Aorta (tissue), 5 donors: Measurements from ENCODE around the gene CYP1B1. TPM values are rescaled to one million over a fixed set of nuclear protein-coding genes. Genes with fewer than 3 reads are reported as not detected.
A peak's percentile ranks its signal among the peaks of the same experiment; 100 is the strongest.

Source experiments
- ATAC-seq: fragments of 200-7000 bp; cut with Tn5 transposase; one replicate; pipeline ENCODE4 v1.9.1; 2022; ENCODE audit warnings: moderate library complexity; ENCODE audit not compliant: low FRiP score
- DNase-seq, 2 donors: peaks; one replicate each; pipeline ENCODE4 v3.0.0-alpha.2; 2020
- H3K27ac ChIP-seq, 2 donors: one replicate each; pipeline ENCODE4 v1.5.1; 2013; ENCODE audit warnings: low read length in 2 of 2, mild to moderate bottlenecking in 2 of 2, moderate library complexity in 2 of 2, control low read depth in 1 of 2, inconsistent platforms in 1 of 2, low read depth in 1 of 2
- H3K27me3 ChIP-seq, 2 donors: one replicate each; pipeline ENCODE4 v1.6.1; 2013; ENCODE audit warnings: control low read depth in 1 of 2, low read length in 1 of 2, mild to moderate bottlenecking in 1 of 2, moderate library complexity in 1 of 2; ENCODE audit not compliant: insufficient read depth in 2 of 2, control insufficient read depth in 1 of 2
- H3K36me3 ChIP-seq, 2 donors: one replicate each; pipeline ENCODE4 v1.6.1; 2013; ENCODE audit warnings: control low read depth in 1 of 2, low read length in 1 of 2, mild to moderate bottlenecking in 1 of 2; ENCODE audit not compliant: insufficient read depth in 2 of 2, control insufficient read depth in 1 of 2
- H3K4me1 ChIP-seq, 2 donors: one replicate each; pipeline ENCODE4 v1.6.1; 2013; ENCODE audit warnings: low read length in 2 of 2, control low read depth in 1 of 2, mild to moderate bottlenecking in 1 of 2, moderate library complexity in 1 of 2; ENCODE audit not compliant: insufficient read depth in 2 of 2, control insufficient read depth in 1 of 2
- H3K4me3 ChIP-seq, 2 donors: one replicate each; pipeline ENCODE4 v1.5.1; 2013; ENCODE audit warnings: low read length in 2 of 2, control low read depth in 1 of 2, mild to moderate bottlenecking in 1 of 2
- H3K9me3 ChIP-seq: one replicate; pipeline ENCODE4 v1.6.1; 2013; ENCODE audit warnings: mild to moderate bottlenecking, low read length; ENCODE audit not compliant: control insufficient read depth
- WGBS, 2 donors: extraction: QIAGEN DNeasy Blood & Tissue Kit; methylation state at CpG; one replicate each; pipeline ENCODE4 v1.1.7; 2013; 5-methylcytosine and 5-hydroxymethylcytosine counted together
- intact Hi-C, 2 donors: fragments of 100-400 bp; cut with DNase I; formaldehyde crosslinking; loops; one replicate each; pipeline versions ENCODE4 v1.14.2 to v1.15.0; 2022
- polyA plus RNA-seq, 2 donors: library from polyadenylated mRNA; stranded (reverse); fragments of 200-250 nt; gene quantifications; one replicate each; pipeline ENCODE4 v1.2.3, GENCODE V29; 2013
- total RNA-seq, 2 donors: library from RNA; stranded (reverse); fragmentation: NEBNext Ultra II Directional; extraction: Animal tissue kit (Norgen Biotek cat#: 25700); gene quantifications; one replicate each; pipeline ENCODE4 v1.2.1, GENCODE V29; 2021
- donor health status: healthy with polysubstance abuse.
- donor health status: Bipolar disorder and iron deficiency.
- donor health status: DM: no; HTN: no; CAD: no.
- donor health status: DM: no; HTN: no; CAD: no.
- donor health status: DM: yes; HTN: yes; CAD: no.

The CYP1B1 gene
- total and polyA plus RNA-seq, 4 donors = 7.3 to 115 (median 62.0) TPM

- intact Hi-C loops = no loop called here
- WGBS, 2 donors = 52 to 60% methylated on average over 7 of the region's 7 CpGs
- Histone ChIP-seq H3K27ac (peak overlapping the region in 1 of 2 donors; percentile 6), H3K4me1 (no peaks in the 10 kb centered on the region), H3K27me3 (no peaks in the 10 kb centered on the region), H3K9me3 (no peaks in the 10 kb centered on the region), H3K36me3 (no peaks in the 10 kb centered on the region), H3K4me3 (no peak overlapping the region)
- ATAC-seq (no peak), DNase-seq (no peak)
Measured at GRCh38 chr2:38106405-38107094, 30.6 kb upstream of the CYP1B1 start.

GRCh38 chr2:38105922-38106321 lies 30.0 kb upstream of the CYP1B1 start:
- Histone ChIP-seq H3K4me3 (no peak overlapping the region), H3K4me1 (no peaks in the 10 kb centered on the region), H3K27ac (no peak overlapping the region), H3K9me3 (no peaks in the 10 kb centered on the region), H3K27me3 (no peaks in the 10 kb centered on the region), H3K36me3 (no peaks in the 10 kb centered on the region)
- DNase-seq = no peak
- intact Hi-C loops = no loop called here
- 93% methylated on average over 7 of the region's 7 CpGs for WGBS, 2 donors
- ATAC-seq = no peak

GRCh38 chr2:38104598-38104997 lies 28.6 kb upstream of the CYP1B1 start:
- no peak overlapping the region for H3K27ac ChIP-seq
- H3K27me3 ChIP-seq = no peaks in the 10 kb centered on the region
- no peaks in the 10 kb centered on the region for H3K9me3 ChIP-seq
- no peak for ATAC-seq
- no peaks in the 10 kb centered on the region for H3K36me3 ChIP-seq
- no peak for DNase-seq
- H3K4me1 ChIP-seq = no peaks in the 10 kb centered on the region
- 91 to 93% methylated on average over 3 of the region's 3 CpGs for WGBS, 2 donors
- intact Hi-C loops = no loop called here
- H3K4me3 ChIP-seq = no peak overlapping the region

- intact Hi-C loops = no loop called here
Measured at GRCh38 chr2:38100328-38100727, 24.4 kb upstream of the CYP1B1 start.

GRCh38 chr2:38099099-38100028 lies 23.4 kb upstream of the CYP1B1 start:
- Histone ChIP-seq H3K4me1 (no peaks in the 10 kb centered on the region), H3K36me3 (no peaks in the 10 kb centered on the region), H3K4me3 (no peak overlapping the region), H3K27me3 (no peaks in the 10 kb centered on the region), H3K9me3 (no peaks in the 10 kb centered on the region), H3K27ac (no peak overlapping the region)
- DNase-seq (no peak), ATAC-seq (no peak)
- intact Hi-C loops = no loop called here
- WGBS, 2 donors = 72% methylated on average over 10 of the region's 10 CpGs

More at GRCh38 chr2:38100328-38100727, 24.4 kb upstream of the CYP1B1 start:
- ATAC-seq (no peak), DNase-seq (no peak)
- Histone ChIP-seq H3K9me3 (no peaks in the 10 kb centered on the region), H3K36me3 (no peaks in the 10 kb centered on the region), H3K27me3 (no peaks in the 10 kb centered on the region), H3K4me1 (no peaks in the 10 kb centered on the region), H3K4me3 (no peak overlapping the region), H3K27ac (no peak overlapping the region)
- 65 to 75% methylated on average over 3 of the region's 3 CpGs for WGBS, 2 donors

- DNase-seq (no peak), ATAC-seq (no peak)
- Histone ChIP-seq H3K36me3 (no peaks in the 10 kb centered on the region), H3K9me3 (no peaks in the 10 kb centered on the region), H3K27ac (no peak overlapping the region), H3K4me1 (no peaks in the 10 kb centered on the region), H3K27me3 (no peaks in the 10 kb centered on the region), H3K4me3 (peak overlapping the region in 1 of 2 donors; percentile 2)
- 26 to 27% methylated on average over 11 of the region's 11 CpGs for WGBS, 2 donors
- intact Hi-C loops = no loop called here
Measured at GRCh38 chr2:38098421-38099098, 22.6 kb upstream of the CYP1B1 start.

GRCh38 chr2:38097988-38098385 lies 22.0 kb upstream of the CYP1B1 start:
- Histone ChIP-seq H3K27me3 (no peaks in the 10 kb centered on the region), H3K4me3 (peak overlapping the region in 1 of 2 donors; percentile 2), H3K9me3 (no peaks in the 10 kb centered on the region), H3K4me1 (no peaks in the 10 kb centered on the region), H3K36me3 (no peaks in the 10 kb centered on the region), H3K27ac (no peak overlapping the region)
- ATAC-seq (no peak), DNase-seq (no peak)
- 34 to 43% methylated on average over 4 of the region's 4 CpGs for WGBS, 2 donors
- intact Hi-C loops = no loop called here

- H3K27ac ChIP-seq = no peak overlapping the region
- H3K4me3 ChIP-seq = no peak overlapping the region
- no peak for DNase-seq
- no peaks in the 10 kb centered on the region for H3K36me3 ChIP-seq
- H3K9me3 ChIP-seq = no peaks in the 10 kb centered on the region
- intact Hi-C loops = no loop called here
- WGBS, 2 donors = 86 to 88% methylated on average over 2 of the region's 2 CpGs
- ATAC-seq = no peak
- no peaks in the 10 kb centered on the region for H3K27me3 ChIP-seq
- no peaks in the 10 kb centered on the region for H3K4me1 ChIP-seq
Measured at GRCh38 chr2:38097258-38097987, 21.5 kb upstream of the CYP1B1 start.
